GM18870 (cell line): ENCODE results near the gene ERI2.
"Not testable (repeated sequence)": the region's sequence is repeated elsewhere in the genome, so short reads cannot be mapped to it uniquely, and the experiment has no call there.

Experiments
- ATAC-seq: cut with Tn5 transposase; IDR thresholded peaks from one replicate; pipeline ENCODE4 v1.9.1; 2021; ENCODE audit warnings: moderate library complexity; ENCODE audit not compliant: unreplicated experiment

The ERI2 gene

DNA sequence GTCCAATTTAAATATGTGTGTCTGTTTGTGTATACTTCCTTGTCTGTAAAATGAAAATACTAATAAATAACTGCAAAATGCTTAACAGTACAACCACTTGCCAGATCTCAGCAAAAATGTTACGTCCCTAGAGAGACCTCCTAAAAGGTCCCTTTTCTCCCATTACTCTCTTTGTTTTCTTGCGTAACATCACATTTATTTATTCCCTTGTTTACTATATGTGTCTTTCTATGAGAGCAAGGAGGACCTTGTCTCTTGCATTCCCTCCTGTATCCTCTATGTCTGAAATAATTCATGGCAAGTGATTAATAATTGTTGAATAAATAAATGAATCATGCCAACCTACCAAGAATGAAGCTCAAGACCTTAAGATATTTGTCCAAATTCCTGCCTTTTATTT is 40.5 kb downstream of the ERI2 start:
- no peak for ATAC-seq

DNA sequence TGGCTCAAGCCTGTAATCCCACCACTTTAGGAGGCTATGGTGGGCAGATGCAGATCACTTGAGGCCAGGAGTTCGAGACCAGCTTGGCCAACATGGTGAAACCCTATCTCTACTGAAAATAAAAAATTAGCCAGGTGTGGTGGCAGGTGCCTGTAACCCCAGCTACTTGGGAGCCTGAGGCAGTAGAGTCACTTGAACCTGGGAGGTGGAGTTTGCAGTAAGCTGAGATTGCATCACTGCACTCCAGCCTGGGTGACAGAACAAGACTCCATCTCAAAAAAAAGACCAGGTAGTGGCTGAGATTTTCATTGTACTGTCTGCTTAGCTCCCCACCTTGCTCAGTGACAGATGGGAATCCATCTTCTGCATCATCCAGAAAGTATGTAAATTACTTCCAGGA is 41.8 kb downstream of the ERI2 start:
- ATAC-seq, result not testable (repeated sequence)

DNA sequence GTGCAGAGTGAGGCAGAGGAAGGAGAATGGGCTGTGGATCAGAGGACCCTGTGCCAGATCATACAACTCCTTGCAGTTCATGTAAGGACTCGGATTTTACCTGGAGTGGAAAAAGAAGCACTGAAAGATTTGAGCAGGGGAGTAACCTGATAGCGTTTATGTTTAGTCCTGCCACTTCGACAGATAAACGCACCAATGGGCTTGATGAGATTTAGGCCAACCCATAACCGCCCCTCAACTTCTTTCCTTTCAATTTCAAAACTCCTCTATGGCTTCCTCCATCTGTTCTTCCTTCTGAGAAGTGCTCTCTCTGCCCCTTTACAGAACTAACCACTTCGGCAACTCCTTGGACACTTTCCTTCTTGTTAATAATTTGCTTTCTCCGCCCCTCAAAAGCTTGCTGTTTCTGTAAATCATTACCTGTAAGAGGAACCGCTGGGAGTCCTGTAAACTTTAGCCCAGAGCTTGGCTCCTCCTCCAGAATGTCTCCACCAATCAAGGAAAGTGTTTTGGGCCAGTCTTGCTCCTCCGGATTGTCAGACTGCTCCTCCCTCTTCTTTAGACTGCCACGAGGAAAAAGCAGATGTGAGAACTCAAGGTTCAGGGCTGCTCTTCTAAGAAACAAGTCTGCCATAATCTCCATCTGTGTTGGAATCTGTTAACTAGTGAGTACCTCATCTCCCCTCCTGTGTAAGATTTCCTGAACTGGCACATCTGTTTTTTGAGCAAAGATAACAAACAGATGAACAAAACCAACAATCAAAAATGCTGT is 42.6 kb downstream of the ERI2 start, which contains the start of gene ACSM3:
ACSM3 (plus strand) TSS at position 554 of the 772 bp plus-strand sequence. CDS start 6,021 bp downstream, outside the sequence.
- ATAC-seq, result peak; percentile 97

DNA sequence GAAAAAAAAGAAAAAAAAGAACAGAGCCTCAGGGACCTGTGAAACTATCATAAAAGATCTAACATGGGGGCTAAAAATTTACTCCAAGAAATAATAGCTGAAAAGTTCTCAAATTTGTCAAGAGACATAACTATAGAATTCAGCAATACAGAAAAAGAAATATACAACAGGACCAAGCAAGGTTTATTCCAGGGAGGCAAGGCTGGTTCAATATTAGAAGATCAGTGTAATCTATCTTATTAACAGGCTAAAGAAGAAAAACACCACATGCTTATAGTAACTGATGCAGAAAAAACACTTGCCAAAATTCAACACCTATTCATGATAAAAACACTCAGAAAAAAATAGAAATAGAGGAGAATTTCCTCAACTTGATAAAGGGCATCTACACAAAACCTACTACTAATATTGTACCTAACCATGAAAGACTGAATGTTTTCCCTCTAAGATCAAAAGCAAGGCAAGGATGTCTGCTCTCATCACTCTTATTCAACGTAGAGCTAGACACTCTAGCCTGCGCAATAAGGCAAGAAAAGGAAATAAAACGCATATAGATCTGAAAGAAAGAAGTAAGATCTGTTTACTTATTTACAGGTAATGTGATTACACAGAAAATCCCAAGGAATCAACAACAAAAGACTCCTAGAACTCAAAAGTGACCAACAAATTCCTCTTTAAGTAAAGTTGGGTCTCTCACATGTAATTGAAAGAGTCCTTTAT is 43.7 kb downstream of the ERI2 start:
- no peak for ATAC-seq

DNA sequence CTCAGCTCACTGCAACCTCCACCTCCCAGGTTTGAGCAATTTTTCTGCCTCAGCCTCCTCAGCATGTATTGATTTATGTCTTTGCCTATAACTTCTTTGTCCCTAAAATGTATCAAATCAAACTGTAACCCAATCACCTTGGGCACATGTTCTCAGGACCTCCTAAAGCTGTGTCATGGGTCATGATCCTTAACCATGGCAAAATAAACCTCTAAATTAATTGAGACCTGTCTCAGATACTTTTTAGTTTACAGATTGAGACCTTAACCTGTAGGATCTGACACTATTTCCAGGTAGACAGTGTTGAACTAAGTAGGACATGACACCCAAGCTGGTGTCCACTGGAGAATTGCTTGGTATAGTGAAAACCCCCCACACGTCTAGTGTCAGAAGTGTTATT is 45.1 kb downstream of the ERI2 start:
- no peak for ATAC-seq

DNA sequence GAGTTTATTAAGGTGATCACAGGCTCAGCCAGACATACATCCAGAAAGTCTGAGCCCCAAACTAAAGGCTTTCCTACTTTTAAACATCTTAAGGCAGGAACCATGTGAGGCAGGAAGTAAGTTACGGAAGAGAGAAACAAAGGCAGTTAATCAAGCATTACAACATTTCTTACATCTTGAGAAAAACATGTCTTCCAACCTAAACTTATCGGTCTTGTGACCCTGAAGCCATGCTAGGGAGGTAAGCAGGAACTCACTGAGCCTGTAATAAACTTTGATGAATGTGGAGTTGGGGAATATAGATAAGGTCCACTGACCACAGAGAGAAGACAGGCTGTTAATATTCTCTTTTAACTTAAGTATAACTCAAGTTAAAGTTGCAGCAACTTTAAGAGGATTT is 45.9 kb downstream of the ERI2 start:
- no peak for ATAC-seq

DNA sequence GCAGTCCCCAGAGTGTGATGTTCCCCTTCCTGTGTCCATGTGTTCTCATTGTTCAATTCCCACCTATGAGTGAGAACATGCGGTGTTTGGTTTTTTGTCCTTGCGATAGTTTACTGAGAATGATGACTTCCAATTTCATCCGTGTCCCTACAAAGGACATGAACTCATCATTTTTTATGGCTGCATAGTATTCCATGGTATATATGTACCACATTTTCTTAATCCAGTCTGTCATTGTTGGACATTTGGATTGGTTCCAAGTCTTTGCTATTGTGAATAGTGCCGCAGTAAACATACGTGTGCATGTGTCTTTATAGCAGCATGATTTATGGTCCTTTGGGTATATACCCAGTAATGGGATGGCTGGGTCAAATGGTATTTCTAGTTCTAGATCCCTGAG is 50.5 kb downstream of the ERI2 start:
- not testable (repeated sequence) for ATAC-seq

DNA sequence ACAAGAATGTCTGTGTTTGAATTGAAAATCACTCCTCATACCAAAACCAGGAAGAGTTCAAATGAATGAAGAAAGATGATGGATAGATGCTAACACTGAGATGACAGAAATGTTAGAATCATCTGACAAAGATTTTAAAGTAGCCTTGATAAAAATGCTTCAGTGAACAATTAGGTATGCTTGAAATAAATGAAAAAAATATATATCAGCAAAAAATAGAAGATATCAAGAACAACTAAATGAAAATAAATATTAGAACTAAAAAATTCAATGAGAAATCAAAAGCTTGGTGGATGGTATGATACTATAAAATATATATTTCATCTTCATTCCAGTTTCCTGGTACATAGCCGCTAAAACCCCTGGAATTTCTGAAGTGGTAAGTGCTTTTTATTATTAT is 51.0 kb downstream of the ERI2 start:
- ATAC-seq, result no peak

DNA sequence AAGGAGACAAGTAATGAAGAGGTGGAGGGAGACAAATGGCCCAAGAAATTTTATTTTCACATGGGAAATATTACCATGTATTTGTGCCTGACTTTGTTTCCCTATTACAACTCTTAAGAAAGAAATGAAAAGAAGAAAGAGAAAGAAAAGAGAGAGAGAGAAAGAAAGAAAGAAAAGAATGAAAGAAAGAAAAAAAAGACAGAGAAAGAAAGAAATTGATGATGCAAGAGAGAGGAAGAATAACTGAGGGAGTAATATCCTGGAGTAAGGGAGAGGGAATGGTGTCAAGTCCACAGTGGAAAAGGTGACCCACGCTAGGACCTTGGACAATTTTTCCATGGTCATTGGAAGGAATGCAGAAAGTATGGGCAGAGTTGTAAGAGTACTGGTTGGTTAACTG is 52.5 kb downstream of the ERI2 start:
- ATAC-seq, result no peak

DNA sequence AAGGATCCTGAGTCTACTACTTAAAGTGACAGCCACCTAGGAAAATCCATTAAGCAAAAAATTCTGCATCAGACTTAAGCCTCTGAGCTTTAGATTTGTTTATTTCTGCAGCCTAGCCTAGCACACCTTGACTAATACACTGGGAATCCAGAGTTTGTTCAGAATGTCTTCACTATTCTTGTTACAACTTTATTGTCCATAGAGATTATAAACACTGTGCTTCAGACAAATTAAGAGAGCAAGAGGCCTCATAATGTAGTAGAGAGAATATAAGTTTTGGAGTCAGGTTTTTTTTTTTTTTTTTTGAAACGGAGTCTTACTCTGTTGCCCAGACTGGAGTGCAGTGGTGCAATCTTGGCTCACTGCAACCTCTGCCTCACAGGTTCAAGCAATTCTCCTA is 55.7 kb downstream of the ERI2 start:
- no peak for ATAC-seq

DNA sequence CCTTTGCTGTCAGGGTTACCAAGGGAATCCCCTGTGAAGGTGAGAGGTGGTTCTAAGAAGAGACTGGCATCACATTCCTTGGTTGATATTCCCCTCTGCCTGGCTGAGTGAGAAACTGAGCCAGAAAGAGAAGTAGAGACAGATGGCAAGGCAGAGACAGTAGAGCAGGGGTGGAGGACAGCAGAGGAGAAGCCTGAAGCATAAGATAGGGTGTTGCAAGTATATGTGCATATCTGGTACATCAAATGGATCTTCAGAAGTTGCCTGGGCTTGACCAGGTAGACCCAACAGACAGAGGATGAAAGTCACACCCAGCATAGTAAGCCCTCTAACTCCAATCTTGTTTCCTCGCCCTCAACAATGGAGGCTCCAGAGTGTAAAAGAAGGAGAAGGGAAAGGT is 56.8 kb downstream of the ERI2 start:
- no peak for ATAC-seq

DNA sequence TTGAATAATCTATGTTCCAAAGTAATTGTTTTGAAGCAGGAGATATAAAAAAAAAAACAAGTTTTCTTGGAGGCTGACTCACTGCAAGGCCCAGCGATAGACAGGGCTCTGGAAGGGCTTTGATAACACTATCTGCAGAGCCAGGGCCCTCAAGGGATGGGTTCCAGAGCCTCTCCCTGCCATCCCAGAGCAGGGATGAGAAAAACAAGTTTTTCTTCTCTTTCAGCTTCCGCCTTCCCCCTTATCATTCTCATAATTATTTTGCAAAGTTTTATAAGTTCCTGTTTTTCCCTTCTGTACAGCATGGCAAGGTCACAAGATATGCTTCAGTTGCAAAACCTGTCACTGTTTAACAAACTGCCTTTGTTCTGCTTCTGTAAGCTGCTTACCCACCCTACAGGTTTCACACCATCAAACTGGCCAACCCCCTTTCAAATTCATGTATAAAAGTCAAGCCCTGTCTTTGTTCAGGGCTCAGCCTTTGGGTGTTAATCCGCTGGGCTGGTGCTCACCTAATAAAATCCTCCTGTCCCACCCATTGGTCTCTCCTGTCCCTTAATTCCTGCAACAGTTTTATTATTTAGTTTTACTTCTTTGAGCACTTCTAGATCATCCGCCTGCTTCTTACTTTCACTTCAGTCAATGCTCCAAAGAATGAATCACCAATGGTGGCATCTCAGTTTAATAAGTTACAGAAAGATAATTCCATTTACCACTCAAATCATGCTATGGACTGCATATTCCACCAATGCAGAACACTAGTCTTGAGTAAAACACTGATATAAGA is 59.0 kb downstream of the ERI2 start:
- ATAC-seq, result no peak

DNA sequence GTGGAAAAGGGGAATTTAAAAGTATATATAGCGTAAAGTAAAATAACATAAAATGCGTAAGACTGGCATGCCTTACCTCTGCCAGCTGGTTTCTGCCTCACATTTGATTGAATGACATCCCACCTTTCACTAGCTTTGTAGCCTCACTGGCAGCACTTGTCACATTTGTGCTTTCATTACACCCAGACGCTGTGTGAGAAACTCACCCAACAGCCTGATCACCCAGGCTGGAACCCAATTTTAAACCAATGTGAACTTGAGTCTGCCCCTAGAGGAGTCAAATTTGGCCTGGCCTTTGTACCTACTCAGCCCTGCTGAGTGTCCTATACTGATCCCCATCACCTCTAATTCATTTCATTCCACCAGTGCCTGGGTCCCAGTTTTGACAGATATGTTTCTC is 59.8 kb downstream of the ERI2 start:
- ATAC-seq, result no peak
